GM23248 (cell line): ENCODE measurements around the gene SLC13A5.

Source experiments
- EZH2 ChIP-seq: fragments of 200-600 bp; sonication (generic); IDR thresholded peaks from 2 replicates; pipeline ENCODE4 v1.6.1; 2018; ENCODE audit warnings: antibody characterized with exemption, mild to moderate bottlenecking; ENCODE audit not compliant: insufficient read depth, poor library complexity, severe bottlenecking
- EZH2phosphoT487 ChIP-seq: fragments of 200-600 bp; sonication (generic); IDR thresholded peaks from 2 replicates; pipeline ENCODE4 v1.6.1; 2018; ENCODE audit warnings: antibody characterized with exemption, moderate library complexity, mild to moderate bottlenecking, low read depth; ENCODE audit not compliant: insufficient read depth

DNA sequence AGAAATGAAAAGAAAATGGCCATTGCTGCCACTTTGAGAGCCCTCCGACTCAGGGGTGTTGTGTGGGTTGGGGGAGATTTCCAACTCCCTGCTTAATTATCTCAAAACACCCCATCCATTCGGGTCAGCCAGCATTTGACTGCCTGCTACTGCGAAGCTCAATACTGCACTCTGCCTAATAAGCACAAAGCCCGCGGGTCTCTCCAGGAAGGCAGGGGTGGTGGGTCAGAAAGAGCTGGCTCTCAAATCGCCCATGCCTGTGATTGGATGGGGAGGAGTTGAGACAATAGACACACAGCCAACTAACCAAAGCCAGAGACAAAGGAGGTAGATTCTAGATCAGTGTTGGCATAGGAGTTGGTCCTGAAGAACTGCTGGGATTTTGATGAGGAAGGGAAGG lies 40.4 kb upstream of the SLC13A5 start:
- TF ChIP-seq EZH2: no peak
- TF ChIP-seq EZH2phosphoT487: no peak
